SK-N-SH treated with all-trans-retinoic acid at 6 μM for 48 hours (cell line): ENCODE measurements around the gene MARS1.

Source experiments
- ARNTL ChIP-seq: fragments of 450-650 bp; formaldehyde crosslinking; IDR thresholded peaks from 2 replicates; pipeline ENCODE4 v1.5.0; 2020; ENCODE audit warnings: low read depth, mild to moderate bottlenecking, moderate library complexity, borderline replicate concordance
- BACH2 ChIP-seq: fragments of 250-450 bp; sonication (Bioruptor Pico); IDR thresholded peaks from 2 replicates; pipeline ENCODE4 v1.9.0; 2021; ENCODE audit warnings: mild to moderate bottlenecking, borderline replicate concordance
- CREB5 ChIP-seq: fragments of 250-450 bp; sonication (Bioruptor Pico); IDR thresholded peaks from 2 replicates; pipeline ENCODE4 v1.5.1; 2020; ENCODE audit warnings: low read depth, mild to moderate bottlenecking, moderate library complexity
- PATZ1 ChIP-seq: fragments of 250-450 bp; sonication (Bioruptor Pico); IDR thresholded peaks from 2 replicates; pipeline ENCODE4 v1.8.0; 2020; ENCODE audit warnings: mild to moderate bottlenecking, moderate library complexity, borderline replicate concordance
- RARB ChIP-seq: fragments of 250-450 bp; sonication (Bioruptor Pico); IDR thresholded peaks from 2 replicates; pipeline ENCODE4 v1.8.0; 2021; ENCODE audit warnings: mild to moderate bottlenecking, moderate library complexity
- SNAI2 ChIP-seq: fragments of 250-450 bp; sonication (Bioruptor Pico); IDR thresholded peaks from 2 replicates; pipeline ENCODE4 v1.5.0; 2020; ENCODE audit warnings: mild to moderate bottlenecking, moderate library complexity
- TCF4 ChIP-seq: fragments of 250-450 bp; sonication (Bioruptor Pico); IDR thresholded peaks from 2 replicates; pipeline ENCODE4 v1.8.0; 2021; ENCODE audit warnings: mild to moderate bottlenecking, moderate library complexity, borderline replicate concordance
- TOX ChIP-seq: fragments of 250-450 bp; sonication (Bioruptor Pico); IDR thresholded peaks from 2 replicates; pipeline ENCODE4 v1.8.0; 2021; ENCODE audit warnings: mild to moderate bottlenecking, moderate library complexity, borderline replicate concordance
- ZC3H10 ChIP-seq: fragments of 250-450 bp; sonication (Bioruptor Pico); IDR thresholded peaks from 2 replicates; pipeline ENCODE4 v1.5.1; 2021; ENCODE audit warnings: mild to moderate bottlenecking, moderate library complexity
- ZFP3 ChIP-seq: fragments of 250-450 bp; sonication (Bioruptor Pico); IDR thresholded peaks from 2 replicates; pipeline ENCODE4 v1.5.0; 2020; ENCODE audit warnings: mild to moderate bottlenecking, moderate library complexity
- ZNF565 ChIP-seq: fragments of 450-650 bp; formaldehyde crosslinking; conservative IDR thresholded peaks from 2 replicates; pipeline ENCODE4 v1.5.0; 2020; ENCODE audit warnings: low read depth, mild to moderate bottlenecking, moderate library complexity
- ZNF70 ChIP-seq: fragments of 450-650 bp; formaldehyde crosslinking; IDR thresholded peaks from 2 replicates; pipeline ENCODE4 v1.5.0; 2020; ENCODE audit warnings: mild to moderate bottlenecking, moderate library complexity
- ZNF8 ChIP-seq: fragments of 450-650 bp; formaldehyde crosslinking; IDR thresholded peaks from 2 replicates; pipeline ENCODE4 v1.5.0; 2020; ENCODE audit warnings: mild to moderate bottlenecking, moderate library complexity
- TF ChIP-seq, protein P1 (sequence below): fragments of 250-450 bp; sonication (Bioruptor Pico); IDR thresholded peaks from 2 replicates; pipeline ENCODE4 v1.5.0; 2020; ENCODE audit warnings: mild to moderate bottlenecking, moderate library complexity

GRCh38 chr12:57490126-57490525 is 2.3 kb downstream of the MARS1 start:
- TF ChIP-seq ARNTL (CRISPR knock-in tag) (no peak), ZNF70 (CRISPR knock-in tag) (no peak), SNAI2 (CRISPR knock-in tag) (no peak), ZFP3 (CRISPR knock-in tag) (no peak), TCF4 (CRISPR knock-in tag) (no peak), RARB (CRISPR knock-in tag) (no peak), ZNF8 (CRISPR knock-in tag) (no peak), CREB5 (CRISPR knock-in tag) (no peak), TOX (no peak), ZC3H10 (CRISPR knock-in tag) (no peak), PATZ1 (no peak), ZNF565 (CRISPR knock-in tag) (no peak), BACH2 (CRISPR knock-in tag) (no peak)
- TF ChIP-seq, protein P1, sequence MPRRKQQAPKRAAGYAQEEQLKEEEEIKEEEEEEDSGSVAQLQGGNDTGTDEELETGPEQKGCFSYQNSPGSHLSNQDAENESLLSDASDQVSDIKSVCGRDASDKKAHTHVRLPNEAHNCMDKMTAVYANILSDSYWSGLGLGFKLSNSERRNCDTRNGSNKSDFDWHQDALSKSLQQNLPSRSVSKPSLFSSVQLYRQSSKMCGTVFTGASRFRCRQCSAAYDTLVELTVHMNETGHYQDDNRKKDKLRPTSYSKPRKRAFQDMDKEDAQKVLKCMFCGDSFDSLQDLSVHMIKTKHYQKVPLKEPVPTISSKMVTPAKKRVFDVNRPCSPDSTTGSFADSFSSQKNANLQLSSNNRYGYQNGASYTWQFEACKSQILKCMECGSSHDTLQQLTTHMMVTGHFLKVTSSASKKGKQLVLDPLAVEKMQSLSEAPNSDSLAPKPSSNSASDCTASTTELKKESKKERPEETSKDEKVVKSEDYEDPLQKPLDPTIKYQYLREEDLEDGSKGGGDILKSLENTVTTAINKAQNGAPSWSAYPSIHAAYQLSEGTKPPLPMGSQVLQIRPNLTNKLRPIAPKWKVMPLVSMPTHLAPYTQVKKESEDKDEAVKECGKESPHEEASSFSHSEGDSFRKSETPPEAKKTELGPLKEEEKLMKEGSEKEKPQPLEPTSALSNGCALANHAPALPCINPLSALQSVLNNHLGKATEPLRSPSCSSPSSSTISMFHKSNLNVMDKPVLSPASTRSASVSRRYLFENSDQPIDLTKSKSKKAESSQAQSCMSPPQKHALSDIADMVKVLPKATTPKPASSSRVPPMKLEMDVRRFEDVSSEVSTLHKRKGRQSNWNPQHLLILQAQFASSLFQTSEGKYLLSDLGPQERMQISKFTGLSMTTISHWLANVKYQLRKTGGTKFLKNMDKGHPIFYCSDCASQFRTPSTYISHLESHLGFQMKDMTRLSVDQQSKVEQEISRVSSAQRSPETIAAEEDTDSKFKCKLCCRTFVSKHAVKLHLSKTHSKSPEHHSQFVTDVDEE (CRISPR knock-in tag), result no peak
